Testis (tissue), 3 donors: ENCODE results near the gene TAS2R43. TPM values are rescaled to one million over a fixed set of nuclear protein-coding genes. Genes with fewer than 3 reads are reported as not detected.
"Not testable (repeated sequence)": the region's sequence is repeated elsewhere in the genome, so short reads cannot be mapped to it uniquely, and the experiment has no call there.

ENCODE experiments used
- DNase-seq: peaks from one replicate; pipeline ENCODE4 v3.0.0-alpha.2; 2019
- H3K27ac ChIP-seq, 2 donors: fragments of 200-600 bp; sonication (generic); one replicate each; pipeline ENCODE4 v1.5.1; 2019
- H3K27me3 ChIP-seq: fragments of 200-600 bp; sonication (generic); one replicate; pipeline ENCODE4 v1.5.1; 2019
- H3K36me3 ChIP-seq: fragments of 200-600 bp; sonication (generic); one replicate; pipeline ENCODE4 v1.5.1; 2017; ENCODE audit warnings: low read depth; ENCODE audit errors: missing control alignments
- H3K4me1 ChIP-seq: fragments of 200-600 bp; sonication (generic); one replicate; pipeline ENCODE4 v1.5.1; 2019
- H3K4me3 ChIP-seq, 2 donors: fragments of 200-600 bp; sonication (generic); one replicate each; pipeline ENCODE4 v1.5.1; 2017 to 2019
- H3K9me3 ChIP-seq: fragments of 200-600 bp; sonication (generic); one replicate; pipeline ENCODE4 v1.5.1; 2017
- POLR2A ChIP-seq: fragments of 450-650 bp; IDR thresholded peaks from one replicate; pipeline ENCODE4 v1.6.1; 2017; ENCODE audit warnings: antibody characterized with exemption, mild to moderate bottlenecking, moderate library complexity
- whole genome bisulfite sequencing, 2 donors: methylation state at CpG; one replicate each; pipeline ENCODE4 v1.1.5; 2018; 5-methylcytosine and 5-hydroxymethylcytosine counted together
- intact Hi-C: fragments of 100-400 bp; cut with DNase I; formaldehyde crosslinking; loops from one replicate; pipeline ENCODE4 v1.15.1; 2023; ENCODE audit warnings: low total_unique reads
- polyA plus RNA-seq: library from polyadenylated mRNA; stranded (reverse); fragments of 350-450 nt; fragmentation: Illumina TruSeq; extraction: RNeasy Lipid Tissue Mini Kit (QIAGEN cat#74804); gene quantifications from one replicate; pipeline ENCODE4 v1.2.3, GENCODE V29; 2014; ENCODE audit warnings: low read depth, low replicate concordance; ENCODE audit not compliant: insufficient read depth
- total RNA-seq, 2 donors: library from RNA; depleted of rRNA; stranded (reverse); fragments of >200 nt; gene quantifications; one replicate each; pipeline ENCODE4 v1.2.3, GENCODE V29; 2016
- TF ChIP-seq, protein P1 (sequence below), 3 experiments: fragments of 450-650 bp in 2 of 3; fragments of 200-600 bp in 1 of 3; sonication (generic) in 1 of 3; IDR thresholded peaks; one replicate each; pipeline ENCODE4 v1.5.1; 2016 to 2019; ENCODE audit warnings: antibody characterized with exemption in 3 of 3, mild to moderate bottlenecking in 2 of 3, moderate library complexity in 1 of 3

TAS2R43 gene
- total and polyA plus RNA-seq, 3 donors from 2014 or later, result 0.87 to 7.2 TPM; not detected in 1

DNA sequence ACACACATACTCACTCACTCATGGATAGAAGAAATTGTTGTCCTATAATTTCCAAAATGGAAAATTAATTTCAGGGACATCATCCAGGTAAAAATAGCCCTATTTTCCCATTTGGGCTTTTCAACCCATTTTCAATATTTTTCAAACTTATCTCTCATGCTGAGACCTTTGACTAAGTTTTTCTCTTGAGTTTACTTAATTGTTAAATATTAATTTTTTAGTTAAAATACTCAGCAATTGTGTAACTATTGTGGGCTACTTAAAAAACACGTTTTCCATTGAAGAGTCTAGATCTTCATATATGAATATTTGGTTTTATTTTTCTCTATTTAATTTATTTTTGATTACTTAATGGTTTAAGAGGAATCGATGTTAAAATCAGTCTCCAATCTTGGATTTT is 14.2 kb upstream of the TAS2R43 start:
- Histone ChIP-seq H3K9me3 (no peaks in the 10 kb centered on the region), H3K4me3 (no peak overlapping the region), H3K36me3 (no peaks in the 10 kb centered on the region), H3K27me3 (no peaks in the 10 kb centered on the region), H3K27ac (no peak overlapping the region), H3K4me1 (no peaks in the 10 kb centered on the region)
- no peak for DNase-seq
- intact Hi-C loops, result no loop called here
- TF ChIP-seq POLR2A, result no peak
- TF ChIP-seq, protein P1, sequence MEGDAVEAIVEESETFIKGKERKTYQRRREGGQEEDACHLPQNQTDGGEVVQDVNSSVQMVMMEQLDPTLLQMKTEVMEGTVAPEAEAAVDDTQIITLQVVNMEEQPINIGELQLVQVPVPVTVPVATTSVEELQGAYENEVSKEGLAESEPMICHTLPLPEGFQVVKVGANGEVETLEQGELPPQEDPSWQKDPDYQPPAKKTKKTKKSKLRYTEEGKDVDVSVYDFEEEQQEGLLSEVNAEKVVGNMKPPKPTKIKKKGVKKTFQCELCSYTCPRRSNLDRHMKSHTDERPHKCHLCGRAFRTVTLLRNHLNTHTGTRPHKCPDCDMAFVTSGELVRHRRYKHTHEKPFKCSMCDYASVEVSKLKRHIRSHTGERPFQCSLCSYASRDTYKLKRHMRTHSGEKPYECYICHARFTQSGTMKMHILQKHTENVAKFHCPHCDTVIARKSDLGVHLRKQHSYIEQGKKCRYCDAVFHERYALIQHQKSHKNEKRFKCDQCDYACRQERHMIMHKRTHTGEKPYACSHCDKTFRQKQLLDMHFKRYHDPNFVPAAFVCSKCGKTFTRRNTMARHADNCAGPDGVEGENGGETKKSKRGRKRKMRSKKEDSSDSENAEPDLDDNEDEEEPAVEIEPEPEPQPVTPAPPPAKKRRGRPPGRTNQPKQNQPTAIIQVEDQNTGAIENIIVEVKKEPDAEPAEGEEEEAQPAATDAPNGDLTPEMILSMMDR (IDR thresholded peaks at IDR 0.05), result no peak
- 92 to 97% methylated on average over 2 of the region's 2 CpGs for WGBS, 2 donors

DNA sequence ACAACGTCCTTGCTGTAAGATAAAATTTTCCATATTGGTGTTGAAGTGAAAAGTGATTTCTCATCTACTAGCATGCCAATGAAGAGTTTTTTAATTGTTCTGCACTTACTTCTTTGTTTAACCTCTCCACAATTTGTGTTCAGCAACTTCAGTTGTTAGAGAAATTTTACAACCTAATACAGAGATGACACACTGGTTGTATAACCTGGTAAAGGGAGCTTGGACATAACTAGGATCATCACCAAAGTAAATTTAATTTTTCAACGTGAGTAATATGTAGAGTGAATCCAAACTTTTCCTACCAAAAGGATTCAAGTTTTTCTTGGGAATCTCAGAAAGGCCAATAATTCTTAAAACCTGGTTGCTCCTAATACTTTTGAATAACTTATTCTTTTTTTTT is 13.4 kb upstream of the TAS2R43 start:
- H3K27me3 ChIP-seq, result no peaks in the 10 kb centered on the region
- H3K4me3 ChIP-seq, result no peak overlapping the region
- 54 to 80% methylated on average over 2 of the region's 2 CpGs for WGBS, 2 donors
- no peaks in the 10 kb centered on the region for H3K4me1 ChIP-seq
- intact Hi-C loops, result no loop called here
- DNase-seq, result no peak
- no peak for TF ChIP-seq POLR2A
- TF ChIP-seq, protein P1 (IDR thresholded peaks at IDR 0.05), result no peak
- H3K36me3 ChIP-seq, result no peaks in the 10 kb centered on the region
- H3K9me3 ChIP-seq, result no peaks in the 10 kb centered on the region
- H3K27ac ChIP-seq, result no peak overlapping the region

DNA sequence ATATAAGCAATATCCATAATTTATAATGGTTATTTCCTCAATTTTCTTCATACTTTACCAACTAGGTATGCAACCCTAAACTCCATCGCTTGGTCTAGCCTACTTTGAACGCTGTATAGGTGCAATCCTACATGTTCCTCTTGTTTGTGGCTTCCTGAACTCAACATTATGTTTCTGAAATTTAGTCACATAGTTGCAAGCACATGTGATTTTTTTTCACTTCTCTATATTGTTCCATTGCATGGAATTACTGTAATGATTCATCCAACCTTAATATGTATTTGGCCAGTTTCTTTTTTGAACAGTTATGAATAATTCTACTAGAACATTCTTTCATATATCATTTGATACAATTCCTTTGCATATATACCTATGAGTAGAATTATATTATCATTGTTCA is 2.8 kb upstream of the TAS2R43 start:
- DNase-seq, H3K4me3 ChIP-seq, H3K36me3 ChIP-seq, H3K27me3 ChIP-seq, intact Hi-C loops, H3K9me3 ChIP-seq, H3K27ac ChIP-seq, H3K4me1 ChIP-seq: not testable (repeated sequence)
- no CpG with 5 or more reads among the region's 2 CpGs for WGBS, 2 donors

DNA sequence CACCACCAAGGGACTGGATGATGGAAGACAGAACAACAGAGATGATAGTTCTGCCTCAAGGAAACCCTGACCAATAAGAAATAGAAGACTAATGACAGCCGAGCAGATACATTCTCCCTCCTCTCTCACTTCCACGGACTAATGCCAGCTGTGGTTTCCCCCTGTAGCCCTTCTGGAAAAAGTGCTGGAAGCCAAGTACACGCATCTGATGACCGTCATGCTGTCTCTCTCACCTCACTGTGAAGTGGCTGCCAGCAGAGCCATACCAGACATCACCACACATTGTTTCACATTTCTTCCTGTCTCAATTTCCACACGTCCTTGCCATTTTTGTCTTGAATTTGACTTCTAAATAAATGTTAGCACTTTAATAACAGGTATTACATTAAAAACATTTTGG is 2.9 kb downstream of the TAS2R43 start:
- H3K9me3 ChIP-seq, result no peaks in the 10 kb centered on the region

DNA sequence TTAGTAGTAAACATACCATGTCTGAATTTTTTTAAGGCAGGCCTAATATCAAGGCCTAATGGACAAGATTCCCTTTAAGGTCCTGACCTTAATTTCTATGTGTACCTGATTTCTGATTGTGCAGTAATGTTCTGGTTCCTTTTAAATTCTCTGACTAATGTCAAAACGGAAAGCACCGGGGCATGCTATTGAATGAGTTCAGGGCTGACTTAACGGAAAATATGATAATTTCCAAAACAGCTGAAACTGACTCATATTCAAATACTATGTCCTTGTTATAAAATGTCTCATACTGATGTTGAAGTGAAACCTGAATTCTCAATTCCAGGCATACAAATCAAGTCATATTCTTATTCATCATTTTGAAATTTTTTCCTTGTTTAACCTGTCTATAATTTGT is 6.7 kb downstream of the TAS2R43 start:
- no peaks in the 10 kb centered on the region for H3K9me3 ChIP-seq
- no peak for TF ChIP-seq POLR2A
- TF ChIP-seq, protein P1 (IDR thresholded peaks at IDR 0.05), result no peak
- WGBS, 2 donors, result 89 to 91% methylated on average over 3 of the region's 3 CpGs
- no peak overlapping the region for H3K4me3 ChIP-seq
- DNase-seq, result no peak
- no peaks in the 10 kb centered on the region for H3K36me3 ChIP-seq
- H3K27me3 ChIP-seq, result no peaks in the 10 kb centered on the region
- H3K4me1 ChIP-seq, result no peaks in the 10 kb centered on the region
- intact Hi-C loops, result no loop called here
- no peak overlapping the region for H3K27ac ChIP-seq

More for the DNA sequence above, 2.9 kb downstream of the TAS2R43 start:
- H3K27me3 ChIP-seq, result no peaks in the 10 kb centered on the region
- no peaks in the 10 kb centered on the region for H3K4me1 ChIP-seq
- H3K4me3 ChIP-seq, result no peak overlapping the region
- no peak for TF ChIP-seq POLR2A
- TF ChIP-seq, protein P1 (IDR thresholded peaks at IDR 0.05), result no peak
- no peak overlapping the region for H3K27ac ChIP-seq
- intact Hi-C loops, result no loop called here
- DNase-seq, result no peak
- no peaks in the 10 kb centered on the region for H3K36me3 ChIP-seq
- 90 to 97% methylated on average over 4 to 5 of the region's 5 CpGs for WGBS, 2 donors
